ENCODE data around the gene TSC22D1.

TSC22D1 gene

GRCh38 chr13:44455769-44456168 is 120.4 kb downstream of the TSC22D1 start:
- DNase-seq (ENCODE audit: low read depth in 2 of 3, low spot score in 1 of 3), result no peak

- DNase-seq (ENCODE audit: low read depth in 2 of 3, low spot score in 1 of 3), result no peak
Measured at GRCh38 chr13:44453881-44454280, 122.2 kb downstream of the TSC22D1 start.

DNA sequence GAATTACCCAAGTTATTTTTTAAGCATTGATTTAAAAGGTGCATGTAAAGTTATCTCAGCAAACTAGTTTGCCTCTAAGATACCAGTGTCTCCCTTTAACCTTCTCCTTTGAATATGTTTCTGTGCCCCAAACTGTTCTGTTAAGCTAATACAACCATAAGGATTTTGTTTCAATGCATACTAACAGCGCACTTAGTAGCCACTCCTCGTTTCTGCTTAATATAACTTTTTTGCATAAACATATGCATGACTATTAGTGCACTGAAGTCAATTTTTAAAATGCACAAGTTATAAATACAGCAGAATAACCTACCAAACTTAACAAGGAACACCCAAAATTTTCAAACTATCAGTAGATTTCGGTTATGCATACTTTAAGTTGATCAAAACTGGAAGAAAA is 123.1 kb downstream of the TSC22D1 start:
- DNase-seq (ENCODE audit: low read depth in 2 of 3, low spot score in 1 of 3), result no peak

GRCh38 chr13:44452418-44452817 is 123.7 kb downstream of the TSC22D1 start:
- no peak for DNase-seq (ENCODE audit: low read depth in 2 of 3, low spot score in 1 of 3)

- DNase-seq (ENCODE audit: low read depth in 2 of 3, low spot score in 1 of 3), result no peak
Measured at GRCh38 chr13:44451651-44452050, 124.5 kb downstream of the TSC22D1 start.

GRCh38 chr13:44451126-44451525 is 125.0 kb downstream of the TSC22D1 start:
- DNase-seq (ENCODE audit: low read depth in 2 of 3, low spot score in 1 of 3), result no peak

DNA sequence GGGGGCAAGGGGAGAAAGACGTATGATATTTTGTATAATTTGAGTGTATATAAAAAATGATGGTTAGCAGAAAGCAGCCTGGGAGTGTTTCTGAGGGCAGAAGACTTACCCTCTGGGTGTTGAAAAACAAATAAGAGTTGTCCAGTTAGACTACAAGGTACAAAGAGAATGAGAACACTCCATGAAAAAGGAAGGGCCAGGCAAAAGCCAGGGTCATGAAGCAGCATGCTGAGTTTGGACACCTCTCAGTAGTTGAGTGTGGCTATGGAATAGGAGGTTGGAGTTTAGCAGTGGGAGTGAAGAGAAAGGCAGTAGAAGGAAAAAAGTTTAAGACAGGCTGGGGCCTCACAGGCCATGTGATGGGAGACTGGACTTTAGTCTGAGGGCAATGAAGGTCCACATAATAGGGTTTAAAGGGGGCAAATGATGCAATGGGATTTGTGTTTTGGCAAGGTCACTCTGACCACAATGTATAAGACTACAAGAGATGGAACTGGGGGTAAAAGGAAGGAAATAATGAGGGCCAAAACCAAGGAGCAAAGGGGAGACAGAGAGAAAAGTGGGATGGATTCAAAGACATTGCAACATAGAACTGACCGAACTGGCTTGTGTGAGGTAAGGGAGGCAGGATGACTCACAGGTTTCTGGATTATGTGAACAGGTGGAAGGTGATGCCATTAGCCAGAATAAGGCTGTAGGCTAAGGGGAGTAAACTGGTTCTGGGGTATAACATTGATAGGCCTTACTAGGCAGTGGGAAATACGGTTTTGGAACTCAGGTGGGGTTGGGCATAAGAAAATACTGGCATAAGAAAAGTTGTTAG is 125.9 kb downstream of the TSC22D1 start:
- no peak for DNase-seq (ENCODE audit: low read depth in 2 of 3, low spot score in 1 of 3)

GRCh38 chr13:44448875-44449274 is 127.3 kb downstream of the TSC22D1 start:
- DNase-seq (ENCODE audit: low read depth in 2 of 3, low spot score in 1 of 3), result no peak

DNA sequence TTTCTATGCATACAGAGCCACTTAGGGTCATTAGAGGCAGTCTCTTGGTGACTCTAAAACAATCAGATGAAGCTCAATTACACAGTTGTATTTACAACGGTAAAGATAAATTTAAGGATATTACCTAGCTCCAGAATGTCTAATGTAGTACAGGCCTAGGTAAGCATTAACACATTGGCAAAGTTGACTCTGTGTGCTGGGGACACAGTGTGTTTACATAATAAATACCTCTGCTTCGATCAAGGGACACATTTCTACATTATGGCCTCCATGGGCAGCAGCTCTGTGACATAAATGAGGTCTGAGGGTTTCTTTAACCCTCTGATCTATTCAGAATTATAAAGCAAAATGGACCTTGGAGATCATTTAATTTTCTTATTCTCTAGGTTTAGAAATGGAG is 127.8 kb downstream of the TSC22D1 start:
- no peak for DNase-seq (ENCODE audit: low read depth in 2 of 3, low spot score in 1 of 3)

DNA sequence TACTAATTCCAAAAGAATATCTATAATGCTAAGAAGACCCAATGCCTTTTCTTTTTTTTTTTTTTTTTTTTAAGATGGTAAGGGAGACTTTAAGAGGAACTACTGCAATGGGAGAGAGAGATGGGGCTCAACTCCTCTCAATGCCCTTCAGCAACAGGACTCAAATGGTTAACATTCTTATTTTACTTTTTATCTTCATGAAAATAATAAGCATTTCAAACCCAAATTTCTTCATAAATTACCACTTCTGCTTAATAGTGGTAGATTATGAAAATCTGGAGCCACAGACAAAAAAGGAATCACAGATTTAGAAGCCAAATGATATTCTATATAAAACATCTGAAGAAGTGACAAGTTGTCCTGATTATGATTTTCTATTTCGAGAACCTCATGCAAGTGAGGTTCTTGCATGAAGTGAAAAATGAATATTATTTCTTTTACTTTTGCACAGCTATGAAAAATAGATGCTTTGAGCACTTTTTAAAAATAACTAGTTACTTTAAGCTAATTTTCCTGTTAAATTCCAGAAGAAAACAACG is 128.3 kb downstream of the TSC22D1 start:
- DNase-seq (ENCODE audit: low read depth in 2 of 3, low spot score in 1 of 3), result no peak

- no peak for DNase-seq (ENCODE audit: low read depth in 2 of 3, low spot score in 1 of 3)
Measured at GRCh38 chr13:44440046-44440608, 136.0 kb downstream of the TSC22D1 start.

DNA sequence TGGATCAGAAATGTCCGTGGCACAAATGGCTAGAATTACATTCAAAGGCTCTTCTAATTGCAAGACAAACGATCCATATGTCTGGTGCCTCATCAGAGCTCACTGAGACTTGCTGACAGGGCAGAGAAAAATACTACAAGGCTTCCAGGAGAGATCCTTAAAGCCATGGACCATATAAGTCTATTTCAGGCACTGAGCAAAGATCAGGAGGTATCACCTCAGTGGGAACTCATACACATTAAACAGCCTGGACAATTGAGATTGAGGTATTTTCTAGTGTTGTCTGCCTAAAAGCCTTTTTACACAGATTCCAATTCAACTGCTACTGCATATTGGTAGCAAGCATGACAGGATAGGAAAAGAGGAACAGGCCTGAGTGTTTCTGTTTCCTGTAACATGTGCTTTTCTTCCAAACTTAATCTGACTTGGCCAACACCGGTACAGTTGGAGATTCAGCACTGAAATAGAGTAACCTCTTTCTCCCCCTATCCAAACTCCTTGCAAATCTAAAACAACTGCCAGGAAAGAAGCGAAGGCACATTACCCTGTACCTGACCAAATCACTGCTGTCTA is 136.6 kb downstream of the TSC22D1 start:
- DNase-seq (ENCODE audit: low read depth in 2 of 3, low spot score in 1 of 3), result no peak

DNA sequence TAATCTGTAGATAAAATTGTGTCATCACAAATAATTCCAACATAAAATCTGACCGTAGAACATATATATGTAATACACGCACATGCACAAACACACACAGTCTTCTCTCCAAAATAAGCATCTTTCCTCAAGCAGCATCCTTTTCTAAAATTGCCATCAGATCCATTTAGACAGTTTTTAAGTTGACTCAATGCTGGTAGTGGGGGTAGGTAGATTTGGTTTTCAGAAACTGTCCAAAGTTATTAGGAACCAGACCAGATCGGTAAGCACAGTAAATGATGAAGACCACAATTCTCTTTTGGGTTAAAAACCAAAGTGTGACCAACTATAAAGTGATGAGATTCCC is 137.9 kb downstream of the TSC22D1 start:
- DNase-seq (ENCODE audit: low read depth in 2 of 3, low spot score in 1 of 3), result no peak

DNA sequence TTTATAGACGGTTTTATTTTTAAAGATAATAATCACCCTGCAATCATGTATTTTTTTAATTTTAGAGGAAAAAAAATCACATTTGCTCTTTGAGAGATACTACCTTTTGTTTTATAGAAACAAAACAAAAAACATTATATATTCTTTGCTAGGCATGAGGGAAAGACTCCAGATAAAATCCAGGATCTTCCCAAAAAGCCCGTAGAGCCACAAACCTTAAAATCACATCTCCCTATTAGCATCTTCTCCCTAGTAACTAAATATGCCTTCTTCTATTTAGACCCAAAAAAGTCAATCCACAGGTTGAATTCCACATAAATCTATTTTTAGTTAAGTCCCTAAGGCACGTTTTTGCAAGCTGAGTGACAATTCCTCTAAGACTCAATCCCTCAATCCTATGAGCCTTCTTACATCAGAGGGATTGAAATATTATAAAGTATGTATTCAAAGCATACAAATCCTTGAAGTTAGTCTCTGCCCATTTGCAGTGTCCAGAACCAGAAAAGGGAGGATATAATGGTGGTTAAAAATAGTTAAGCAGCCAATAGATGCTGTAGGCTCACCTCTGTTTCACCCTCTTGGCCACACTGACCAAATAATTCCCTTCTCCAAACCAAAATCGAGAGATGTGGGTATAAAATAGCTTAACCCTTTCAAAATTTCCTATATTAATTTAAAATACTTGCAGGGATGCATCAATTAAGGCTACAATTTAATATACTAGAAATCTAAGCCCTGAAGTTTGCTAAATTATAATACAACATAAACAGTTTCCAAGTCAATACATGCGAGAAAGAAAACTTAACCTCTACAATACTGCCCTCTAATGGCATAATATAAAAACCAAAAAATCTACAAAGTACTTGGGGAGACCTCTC is 138.5 kb downstream of the TSC22D1 start:
- no peak for DNase-seq (ENCODE audit: low read depth in 2 of 3, low spot score in 1 of 3)

GRCh38 chr13:44436589-44437337 is 139.4 kb downstream of the TSC22D1 start:
- no peak for DNase-seq (ENCODE audit: low read depth in 2 of 3, low spot score in 1 of 3)

- no peak for DNase-seq (ENCODE audit: low read depth in 2 of 3, low spot score in 1 of 3)
Measured at GRCh38 chr13:44435919-44436510, 140.1 kb downstream of the TSC22D1 start.

- peak; percentile 78 to 82 (median 82) for DNase-seq (ENCODE audit: low read depth in 2 of 3, low spot score in 1 of 3)
Measured at GRCh38 chr13:44435142-44435918, 140.8 kb downstream of the TSC22D1 start.

DNA sequence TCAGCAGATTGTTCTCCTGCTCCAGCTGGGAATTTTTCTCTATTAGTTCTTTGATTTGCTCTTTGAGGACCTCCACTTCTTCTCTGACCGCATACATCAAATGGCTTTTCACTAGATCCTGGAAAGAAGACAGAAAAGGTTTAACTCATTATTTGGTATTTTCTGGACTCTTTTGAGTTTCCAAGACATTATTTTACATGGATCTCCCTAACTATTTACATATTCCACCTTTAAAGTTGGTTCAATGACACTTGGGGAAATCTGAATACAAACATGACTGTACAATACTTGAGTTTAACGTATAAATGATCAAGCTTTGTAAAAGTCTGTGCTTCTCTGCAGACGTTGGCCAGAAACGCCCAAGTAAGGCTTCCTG is 141.4 kb downstream of the TSC22D1 start:
- DNase-seq (ENCODE audit: low read depth in 2 of 3, low spot score in 1 of 3), result no peak

All from stimulated activated CD4-positive, alpha-beta T cell treated with anti-CD3 and anti-CD28 coated beads, Interleukin-12 subunit alpha, Interleukin-12 subunit beta, amount 100 ng/mL, for 48 hours (primary cell).